Mononuclear cell (primary cell): Measurements from ENCODE around the gene STIM1. TPM values are rescaled to one million over a fixed set of nuclear protein-coding genes. Genes with fewer than 3 reads are reported as not detected.

Source experiments
- H3K27me3 ChIP-seq: 2 replicates; pipeline ENCODE4 v1.6.0; 2011; ENCODE audit warnings: low read length, control low read depth; ENCODE audit not compliant: insufficient read depth
- H3K4me1 ChIP-seq: 2 replicates; pipeline ENCODE4 v1.5.1; 2011; ENCODE audit warnings: mild to moderate bottlenecking, low read length, control low read depth; ENCODE audit not compliant: insufficient read depth
- H3K4me3 ChIP-seq: 2 replicates; pipeline ENCODE4 v1.5.1; 2011; ENCODE audit warnings: mild to moderate bottlenecking, low read length, moderate library complexity
- H3K9me3 ChIP-seq: 2 replicates; pipeline ENCODE4 v1.5.1; 2011; ENCODE audit warnings: low read depth, mild to moderate bottlenecking, control low read depth, low read length
- total RNA-seq: library from RNA; depleted of rRNA; stranded (reverse); fragments of >200 nt; gene quantifications from one replicate; pipeline ENCODE4 v1.2.3, GENCODE V29; 2012

The STIM1 gene
- total RNA-seq, 1 donor, result 55.8 TPM

DNA sequence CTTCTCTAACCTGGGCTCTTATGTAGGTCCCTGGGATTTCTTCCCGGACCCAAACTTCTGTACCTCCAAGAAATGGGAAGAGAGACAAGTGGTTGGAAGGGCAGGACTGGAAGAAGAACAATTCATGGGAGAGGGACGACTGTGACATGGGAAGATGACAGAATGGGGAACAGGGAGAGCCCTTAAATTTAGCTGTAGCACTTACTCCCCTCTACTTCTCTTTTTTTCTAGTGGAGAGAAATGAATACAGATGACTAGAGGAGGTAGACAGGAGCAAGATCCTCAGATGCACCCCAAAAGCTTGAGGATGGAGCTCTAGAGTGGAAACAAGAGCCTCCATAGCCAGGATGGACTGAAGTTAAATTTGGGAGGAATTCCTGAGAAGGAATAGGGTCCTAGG lies 17.0 kb upstream of the STIM1 start:
- Histone ChIP-seq H3K9me3 (no peaks in the 10 kb centered on the region), H3K4me1 (peaks cover 67% of the 10 kb centered on the region), H3K27me3 (no peaks in the 10 kb centered on the region), H3K4me3 (peak overlapping the region; percentile 96)

DNA sequence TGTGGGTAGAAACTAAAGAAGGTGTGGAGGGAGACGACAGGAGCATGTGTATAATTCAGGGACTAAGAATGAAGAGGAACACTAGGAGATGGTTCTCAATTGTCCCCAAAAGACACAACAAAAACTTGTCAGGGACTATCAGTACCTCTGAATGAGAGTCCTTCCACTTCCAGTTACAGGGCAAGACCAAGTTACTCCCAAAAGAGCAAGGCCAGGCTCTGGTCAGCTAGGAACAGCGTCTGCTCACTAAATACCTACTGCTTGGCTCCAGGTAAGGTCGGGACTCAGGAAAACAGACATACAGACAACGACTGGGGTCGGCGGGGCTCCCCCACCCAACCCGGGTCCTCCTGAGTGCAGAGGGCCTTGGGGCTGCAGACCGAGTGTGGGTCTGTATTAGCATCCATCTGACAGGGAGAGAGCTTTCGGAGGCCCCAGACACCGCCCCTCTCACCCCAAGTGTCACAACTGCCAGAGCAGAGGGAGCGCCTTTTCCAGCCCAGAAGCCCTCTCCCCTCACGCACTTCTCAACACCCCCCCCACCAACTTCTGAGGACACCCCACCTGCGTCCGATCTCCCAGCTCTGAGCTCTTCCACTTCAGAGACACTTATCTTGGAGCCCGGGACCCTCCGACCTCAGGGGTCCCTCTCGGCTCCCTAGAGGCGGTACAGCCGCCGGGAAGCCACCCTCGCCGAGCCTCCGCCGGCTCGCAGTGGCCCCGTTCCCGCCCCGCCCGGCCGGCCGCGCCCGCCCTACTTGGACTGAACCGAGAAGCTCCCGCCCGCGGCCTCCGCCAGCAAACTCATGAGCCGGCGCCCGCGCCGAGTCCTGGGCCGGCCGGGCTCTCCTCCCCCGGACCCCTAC lies 15.2 kb upstream of the STIM1 start:
- H3K4me3 ChIP-seq, result peak overlapping the region; percentile 96
- H3K4me1 ChIP-seq, result peaks cover 49% of the 10 kb centered on the region
- no peaks in the 10 kb centered on the region for H3K27me3 ChIP-seq
- H3K9me3 ChIP-seq, result no peaks in the 10 kb centered on the region

DNA sequence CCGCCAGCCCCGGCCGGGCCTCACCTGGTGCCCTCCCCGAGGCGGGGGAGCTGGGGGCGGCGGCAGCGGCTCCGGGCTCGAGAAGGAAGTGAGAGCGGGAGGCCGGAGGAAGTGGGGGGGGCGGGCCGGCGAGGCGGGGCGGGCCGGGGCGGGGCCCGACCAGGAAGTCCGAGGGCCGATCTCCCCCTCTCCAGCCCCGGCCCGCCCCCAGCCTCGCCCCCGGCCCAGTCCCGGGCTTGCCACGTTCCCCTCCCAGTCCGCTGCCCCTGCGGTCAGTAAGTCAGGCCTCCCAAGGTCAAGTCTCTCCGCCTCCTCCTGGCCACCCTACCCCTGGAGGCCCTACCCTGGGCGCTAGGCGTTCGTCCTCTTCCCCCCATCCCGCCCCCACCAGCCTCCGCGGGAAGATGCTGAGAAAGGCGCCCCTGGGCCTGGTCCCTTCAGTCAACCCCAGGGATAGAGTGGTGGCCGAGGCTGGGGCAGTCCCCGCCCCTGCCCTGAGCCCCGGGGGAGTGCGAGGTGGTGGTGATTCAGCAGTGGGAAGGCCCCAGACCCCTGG lies 14.5 kb upstream of the STIM1 start, which contains the start of gene RHOG:
TSS of gene RHOG (minus strand) at position 90 of the 556 bp plus-strand sequence. CDS start 12,821 bp downstream, outside the sequence.
- peak within 1 kb of the TSS; percentile 96 for H3K4me3 ChIP-seq
- H3K9me3 ChIP-seq, result no peaks in the 10 kb centered on the region
- H3K4me1 ChIP-seq, result peaks cover 42% of the 10 kb centered on the region
- no peaks in the 10 kb centered on the region for H3K27me3 ChIP-seq

DNA sequence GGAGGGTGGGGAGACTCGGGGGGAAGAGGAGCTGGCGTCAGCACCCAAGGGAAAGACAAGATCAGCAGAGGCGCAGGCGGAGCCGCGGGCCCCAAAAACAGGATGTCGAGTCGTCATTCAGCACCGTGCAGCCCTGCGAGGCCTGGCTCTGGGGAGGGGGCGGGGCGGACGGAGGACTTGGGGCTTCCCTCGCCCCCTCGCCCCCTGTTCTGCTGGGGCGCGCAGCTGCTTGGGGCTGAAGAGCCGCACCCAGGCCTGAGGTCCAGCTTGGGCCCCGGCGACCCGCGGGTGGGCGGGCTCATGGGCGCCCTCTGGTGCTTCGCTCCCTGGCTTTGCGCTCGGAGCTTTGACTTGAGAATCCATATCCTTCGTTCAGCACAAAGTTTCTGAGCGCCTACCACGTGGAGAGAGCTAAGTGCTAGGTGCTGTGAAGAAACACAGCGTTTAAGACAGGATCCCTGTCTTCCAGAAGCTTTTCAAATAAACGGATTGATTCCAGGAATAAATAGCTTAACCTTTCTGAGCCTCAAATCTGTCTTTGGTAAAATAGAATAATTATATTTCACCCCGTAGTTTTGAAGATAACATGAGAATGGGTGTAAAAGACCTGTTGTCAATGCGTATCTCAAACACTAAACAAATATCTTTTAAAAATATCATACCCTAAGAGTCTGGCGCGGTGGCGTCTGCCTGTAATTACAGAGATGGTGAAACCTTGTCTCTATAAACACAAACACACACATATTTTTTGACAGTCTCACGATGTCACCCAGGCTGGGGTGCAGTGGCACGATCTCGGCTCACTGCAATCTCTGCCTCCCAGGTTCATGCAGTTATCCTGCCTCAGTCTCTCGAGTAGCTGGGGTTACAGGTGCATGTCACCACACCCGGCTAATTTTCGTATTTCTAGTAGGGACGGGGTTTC lies 13.8 kb upstream of the STIM1 start:
- Histone ChIP-seq H3K4me1 (peaks cover 35% of the 10 kb centered on the region), H3K9me3 (no peaks in the 10 kb centered on the region), H3K4me3 (peak overlapping the region; percentile 36), H3K27me3 (no peaks in the 10 kb centered on the region)

DNA sequence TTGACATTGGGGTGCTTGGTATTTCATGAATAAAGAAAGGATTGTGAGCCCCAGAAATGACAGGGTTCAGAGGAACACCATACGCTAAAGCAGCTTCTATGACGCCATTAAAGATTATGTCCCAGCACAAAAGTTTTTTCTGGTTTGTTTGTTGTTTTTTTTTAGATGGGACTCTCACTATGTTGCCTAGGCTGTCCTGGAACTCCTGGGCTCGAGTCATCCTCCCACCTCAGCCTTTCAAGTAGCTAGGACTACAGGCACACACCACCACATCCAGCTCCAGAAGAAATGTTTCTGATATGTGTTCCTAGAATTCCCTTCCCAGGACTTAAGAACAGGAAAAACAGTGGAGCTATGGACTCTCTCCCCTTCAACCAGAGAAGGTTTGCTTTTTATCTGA lies 12.1 kb upstream of the STIM1 start:
- no peaks in the 10 kb centered on the region for H3K9me3 ChIP-seq
- H3K4me3 ChIP-seq, result no peak overlapping the region
- H3K27me3 ChIP-seq, result no peaks in the 10 kb centered on the region
- H3K4me1 ChIP-seq, result peaks cover 19% of the 10 kb centered on the region

DNA sequence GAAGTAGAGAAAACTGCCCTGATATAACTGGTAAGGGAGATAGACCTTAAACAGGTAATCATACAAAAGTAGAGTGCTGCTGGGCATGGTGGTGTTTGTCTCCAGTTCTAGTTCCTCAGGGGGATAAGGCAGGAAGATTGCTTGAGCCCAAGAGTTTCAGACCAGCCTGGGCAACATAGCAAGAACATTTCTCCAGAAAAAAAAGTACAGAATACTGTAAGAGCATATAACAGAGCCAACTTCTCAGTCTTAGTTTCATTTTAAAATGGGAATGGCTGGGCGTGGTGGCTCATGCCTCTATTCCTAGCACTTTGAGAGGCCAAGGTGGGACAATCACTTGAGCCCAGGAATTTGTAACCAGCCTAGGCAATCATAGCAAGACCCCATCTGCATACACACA lies 10.2 kb upstream of the STIM1 start:
- Histone ChIP-seq H3K9me3 (no peaks in the 10 kb centered on the region), H3K4me1 (peaks cover 9% of the 10 kb centered on the region), H3K4me3 (no peak overlapping the region), H3K27me3 (no peaks in the 10 kb centered on the region)

DNA sequence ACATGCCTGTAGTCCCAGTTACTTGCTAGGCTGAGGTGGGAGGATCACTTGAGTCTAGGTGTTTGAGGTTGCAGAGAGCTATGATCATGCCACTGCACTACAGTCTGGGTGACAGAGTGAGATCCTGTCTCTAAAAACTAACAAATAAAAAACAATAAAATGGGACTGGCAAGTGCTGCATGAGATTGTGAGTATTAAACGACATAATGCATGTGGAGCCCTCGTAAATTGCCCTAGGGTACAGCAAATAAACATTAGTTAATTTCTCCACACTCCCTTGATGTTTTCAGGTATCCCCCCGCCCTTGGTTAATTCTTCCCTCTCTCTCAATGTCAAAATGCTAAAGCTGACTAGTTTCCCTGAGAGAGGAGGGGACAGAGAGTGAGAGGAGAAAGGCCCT lies 9.8 kb upstream of the STIM1 start:
- Histone ChIP-seq H3K9me3 (no peaks in the 10 kb centered on the region), H3K4me1 (peaks cover 9% of the 10 kb centered on the region), H3K27me3 (no peaks in the 10 kb centered on the region), H3K4me3 (no peak overlapping the region)

DNA sequence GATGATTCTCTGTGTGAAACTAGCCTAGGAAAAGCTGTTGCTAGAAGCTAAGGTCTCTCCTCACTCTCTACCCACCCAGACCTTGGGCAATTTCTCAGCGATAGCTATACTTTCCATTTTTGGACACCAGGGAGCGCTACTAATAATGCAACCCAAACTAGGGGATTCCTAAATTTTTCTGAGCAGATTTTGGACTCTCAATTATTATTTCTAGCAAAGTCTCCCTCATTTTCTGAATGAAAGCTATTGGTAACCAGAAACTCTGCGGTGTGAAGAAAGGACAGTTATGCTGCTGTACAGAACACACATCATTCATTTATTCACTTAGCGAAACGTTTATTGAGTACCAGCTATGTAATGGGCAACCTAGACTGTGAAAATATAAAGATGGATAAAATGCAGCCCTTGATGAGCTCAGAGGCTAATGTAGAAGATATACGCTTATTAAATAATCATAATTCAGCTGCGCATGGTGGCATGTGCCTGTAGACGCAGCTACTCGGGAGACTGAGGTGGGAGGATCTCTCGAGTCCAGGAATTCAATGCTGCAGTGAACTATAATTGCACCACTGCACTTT lies 6.1 kb upstream of the STIM1 start:
- Histone ChIP-seq H3K4me3 (no peak overlapping the region), H3K27me3 (no peaks in the 10 kb centered on the region), H3K9me3 (no peaks in the 10 kb centered on the region), H3K4me1 (peaks cover 13% of the 10 kb centered on the region)

DNA sequence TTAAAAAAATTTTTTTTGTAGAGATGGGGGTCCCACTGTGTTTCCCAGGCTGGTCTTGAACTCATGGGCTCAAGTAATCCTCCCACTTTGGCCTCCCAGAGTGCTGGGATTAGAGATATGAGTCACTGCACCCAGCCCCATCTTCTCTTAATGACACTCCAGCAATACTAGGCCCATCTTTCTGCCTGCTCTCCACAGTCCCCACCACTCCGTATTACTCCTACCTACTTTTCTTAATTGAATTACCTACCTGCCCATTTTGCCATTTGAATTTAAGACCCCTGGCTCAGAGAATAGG lies 2.0 kb upstream of the STIM1 start:
- peaks cover 41% of the 10 kb centered on the region for H3K4me1 ChIP-seq
- no peaks in the 10 kb centered on the region for H3K9me3 ChIP-seq
- H3K4me3 ChIP-seq, result no peak overlapping the region
- no peaks in the 10 kb centered on the region for H3K27me3 ChIP-seq

DNA sequence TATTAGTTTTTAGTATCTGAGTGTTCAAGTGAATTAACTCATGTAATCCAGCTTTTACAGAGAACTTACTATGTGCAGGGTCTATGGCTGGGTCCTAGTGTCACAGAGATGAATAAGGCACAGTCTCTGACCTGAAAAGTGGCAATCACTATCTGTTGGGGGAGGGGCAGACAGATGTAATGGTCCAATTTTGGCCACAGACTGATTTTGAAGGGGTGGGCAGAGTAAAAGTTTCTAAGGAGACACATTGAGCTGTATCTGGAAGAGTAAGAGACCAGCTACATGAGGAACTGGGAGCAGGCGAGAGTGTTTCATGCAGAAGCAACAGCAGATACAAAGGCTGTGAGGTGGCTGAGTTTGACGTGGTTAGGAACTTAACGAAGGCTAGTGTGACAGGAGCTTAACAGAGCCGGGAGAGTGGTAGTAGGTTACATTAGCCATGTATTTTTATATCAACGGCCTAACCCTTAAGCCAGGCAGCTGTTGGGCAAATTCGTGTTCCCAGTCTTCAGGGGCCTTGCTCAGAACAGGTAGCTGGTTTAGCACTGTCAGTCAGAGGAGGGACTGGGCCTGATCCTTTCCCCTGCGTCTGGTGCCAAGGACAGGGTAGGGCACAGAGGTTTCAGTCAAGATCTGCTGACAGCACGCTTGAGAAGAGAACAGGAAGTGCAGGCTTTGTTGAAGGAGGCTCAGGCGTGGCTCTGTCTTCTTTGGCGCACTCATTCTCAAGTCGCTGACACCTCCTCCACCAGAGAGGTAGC lies 1.4 kb upstream of the STIM1 start:
- Histone ChIP-seq H3K4me3 (peak overlapping the region; percentile 91), H3K4me1 (peaks cover 47% of the 10 kb centered on the region), H3K9me3 (no peaks in the 10 kb centered on the region), H3K27me3 (no peaks in the 10 kb centered on the region)

DNA sequence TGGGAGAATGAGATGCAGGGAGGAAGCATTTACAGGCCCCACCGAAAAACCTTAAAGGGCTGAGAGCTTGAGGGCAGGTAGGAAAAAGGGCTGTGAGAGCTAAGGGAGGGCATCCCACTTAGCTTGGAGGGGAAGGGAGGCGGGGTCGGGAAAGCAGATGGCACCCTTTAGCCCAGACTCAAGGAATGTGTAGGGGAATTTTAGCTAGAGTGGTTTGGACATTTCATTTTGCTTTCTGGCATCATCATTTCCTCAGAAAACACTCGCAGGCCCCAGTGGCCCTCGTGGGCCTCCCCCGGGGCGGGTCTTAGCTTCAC lies 846 bp upstream of the STIM1 start:
- Histone ChIP-seq H3K9me3 (no peaks in the 10 kb centered on the region), H3K4me1 (peaks cover 52% of the 10 kb centered on the region), H3K4me3 (peak overlapping the region; percentile 91), H3K27me3 (no peaks in the 10 kb centered on the region)

DNA sequence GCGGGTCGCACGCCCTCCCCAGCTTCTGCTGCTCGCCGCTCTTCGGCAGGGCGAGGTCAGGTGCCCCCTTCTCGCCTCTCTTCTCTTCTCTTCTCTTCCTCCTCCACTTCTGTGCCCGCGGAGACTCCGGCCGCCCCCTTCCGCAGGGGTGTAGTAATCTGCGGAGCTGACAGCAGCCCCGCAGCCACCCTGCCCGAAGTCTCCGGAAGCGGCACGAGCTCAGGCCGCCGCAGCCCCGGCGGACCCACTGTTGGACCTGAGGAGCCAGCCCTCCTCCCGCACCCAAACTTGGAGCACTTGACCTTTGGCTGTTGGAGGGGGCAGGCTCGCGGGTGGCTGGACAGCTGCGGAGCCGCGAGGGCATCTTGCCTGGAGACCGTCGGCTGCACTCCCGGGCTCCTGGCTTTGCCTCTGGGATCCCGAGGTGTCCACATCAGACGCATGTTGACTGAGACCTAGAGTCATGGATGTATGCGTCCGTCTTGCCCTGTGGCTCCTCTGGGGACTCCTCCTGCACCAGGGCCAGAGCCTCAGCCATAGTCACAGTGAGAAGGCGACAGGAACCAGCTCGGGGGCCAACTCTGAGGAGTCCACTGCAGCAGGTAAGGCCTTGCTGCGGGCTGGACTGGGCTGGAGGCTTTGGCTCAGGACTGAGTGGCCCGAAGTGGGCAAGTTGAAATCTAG lies 486 bp downstream of the STIM1 start:
- peak overlapping the region; percentile 91 for H3K4me3 ChIP-seq
- H3K27me3 ChIP-seq, result no peaks in the 10 kb centered on the region
- no peaks in the 10 kb centered on the region for H3K9me3 ChIP-seq
- peaks cover 63% of the 10 kb centered on the region for H3K4me1 ChIP-seq

DNA sequence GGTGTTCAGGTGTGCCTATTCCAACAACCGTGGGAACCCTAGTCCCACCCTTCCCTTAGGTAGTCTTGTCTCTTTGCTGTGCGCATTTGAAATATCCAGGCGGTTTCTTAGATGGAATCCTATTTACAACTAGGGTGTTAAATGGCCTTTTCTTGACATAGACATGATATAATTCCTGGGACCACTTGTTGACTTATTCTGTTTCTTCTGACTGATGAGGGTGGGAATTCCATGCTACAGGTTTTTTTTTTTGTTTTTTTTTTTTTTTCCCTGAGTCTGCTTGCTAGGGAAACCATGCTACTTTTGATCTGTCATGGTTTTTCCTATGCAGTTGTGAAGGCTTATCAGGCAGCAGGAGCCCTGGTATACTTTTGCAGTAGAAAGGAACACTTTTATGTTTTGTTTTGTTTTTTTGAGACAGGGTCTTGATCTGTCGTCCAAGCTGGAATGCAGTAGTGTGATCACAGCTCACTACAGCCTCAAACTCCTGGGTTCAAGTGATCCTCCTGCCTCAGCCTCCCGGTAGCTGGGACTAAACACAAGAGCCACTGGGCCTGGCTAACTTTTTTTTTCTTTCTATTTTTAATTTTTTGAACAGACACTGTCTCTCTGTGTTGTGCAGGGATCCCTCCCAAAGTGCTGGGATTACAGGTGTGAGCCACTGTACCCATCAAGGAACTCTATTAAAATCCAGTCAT lies 1.5 kb downstream of the STIM1 start:
- H3K9me3 ChIP-seq, result no peaks in the 10 kb centered on the region
- H3K27me3 ChIP-seq, result no peaks in the 10 kb centered on the region
- peaks cover 74% of the 10 kb centered on the region for H3K4me1 ChIP-seq
- H3K4me3 ChIP-seq, result peak overlapping the region; percentile 91
